HEK293 (cell line): Measurements from ENCODE around the gene ZC3H7B.

Experiments
- CTCF ChIA-PET: fragments of 350-600 bp; formaldehyde crosslinking; extraction: SDS; loops from one replicate; lab custom pipeline; 2021; ENCODE audit warnings: antibody characterized with exemption; lab: Yijun Ruan, JAX
- POLR2A ChIA-PET: fragments of 300-600 bp; formaldehyde crosslinking; extraction: SDS; loops from one replicate; lab custom pipeline; 2020; ENCODE audit warnings: antibody characterized with exemption, inconsistent platforms; lab: Yijun Ruan, JAX
- H3K27ac ChIP-seq: fragments of 200-500 bp; sonication (Bioruptor generic); 2 replicates; pipeline ENCODE4 v1.5.1; 2014; ENCODE audit warnings: low read depth, low read length, control low read depth, inconsistent platforms; ENCODE audit errors: extremely low read depth
- H3K36me3 ChIP-seq, 2 experiments: fragments of 200-500 bp in 1 of 2; sonication (Bioruptor generic) in 1 of 2; 1 replicate in 1 of 2; 2 replicates in 1 of 2; pipeline ENCODE4 v1.5.1; 2014 to 2017; ENCODE audit warnings: inconsistent platforms in 2 of 2, low read length in 2 of 2; ENCODE audit not compliant: control insufficient read depth in 2 of 2, insufficient read depth in 1 of 2
- H3K4me1 ChIP-seq: fragments of 200-500 bp; sonication (Bioruptor generic); 2 replicates; pipeline ENCODE4 v1.5.1; 2014; ENCODE audit warnings: mild to moderate bottlenecking, low read length, inconsistent platforms; ENCODE audit not compliant: control insufficient read depth, insufficient read depth
- H3K4me3 ChIP-seq: 2 replicates; pipeline ENCODE4 v1.5.1; 2011; ENCODE audit warnings: low read depth, mild to moderate bottlenecking, control low read depth, low read length, moderate library complexity
- H3K9me3 ChIP-seq: fragments of 200-500 bp; sonication (Bioruptor generic); 2 replicates; pipeline ENCODE4 v1.5.1; 2014; ENCODE audit warnings: low read depth, low read length, inconsistent platforms; ENCODE audit not compliant: control insufficient read depth, insufficient read depth
- BCL11A ChIP-seq: fragments of 450-650 bp; formaldehyde crosslinking; IDR thresholded peaks from 2 replicates; pipeline ENCODE4 v1.5.1; 2016; ENCODE audit warnings: low read depth, missing biosample characterization, missing genetic modification characterization
- EGR2 ChIP-seq: fragments of 450-650 bp; formaldehyde crosslinking; IDR thresholded peaks from 2 replicates; pipeline ENCODE4 v1.5.1; 2016; ENCODE audit warnings: low read depth, missing biosample characterization, missing genetic modification characterization
- GFI1B ChIP-seq: fragments of 450-650 bp; formaldehyde crosslinking; IDR thresholded peaks from 2 replicates; pipeline ENCODE4 v1.5.1; 2016; ENCODE audit warnings: missing biosample characterization, missing genetic modification characterization
- HOXD13 ChIP-seq: sonication (generic); formaldehyde crosslinking; IDR thresholded peaks from 2 replicates; pipeline ENCODE4 v1.8.0; 2022; ENCODE audit warnings: missing genetic modification reagents, borderline replicate concordance
- OSR2 ChIP-seq: fragments of 450-650 bp; formaldehyde crosslinking; IDR thresholded peaks from 2 replicates; pipeline ENCODE4 v1.5.1; 2016; ENCODE audit warnings: missing biosample characterization, missing genetic modification characterization
- TRIM28 ChIP-seq: IDR thresholded peaks from 2 replicates; pipeline ENCODE4 v1.6.1; 2011; ENCODE audit warnings: low read length, control low read depth, borderline replicate concordance
- ZBTB11 ChIP-seq: fragments of 450-650 bp; formaldehyde crosslinking; conservative IDR thresholded peaks from 2 replicates; pipeline ENCODE4 v1.5.1; 2016; ENCODE audit warnings: low read depth, missing biosample characterization, missing genetic modification characterization
- ZBTB20 ChIP-seq: fragments of 450-650 bp; formaldehyde crosslinking; IDR thresholded peaks from 2 replicates; pipeline ENCODE4 v1.5.1; 2016; ENCODE audit warnings: missing biosample characterization, missing genetic modification characterization
- ZNF10 ChIP-seq: fragments of 450-650 bp; formaldehyde crosslinking; IDR thresholded peaks from 2 replicates; pipeline ENCODE4 v1.5.1; 2017; ENCODE audit warnings: missing biosample characterization, missing genetic modification characterization
- ZNF26 ChIP-seq: fragments of 450-650 bp; formaldehyde crosslinking; IDR thresholded peaks from 2 replicates; pipeline ENCODE4 v1.5.1; 2016; ENCODE audit warnings: missing biosample characterization, missing genetic modification characterization
- ZNF274 ChIP-seq, 2 experiments: fragments of 200-500 bp in 1 of 2; fragments of 450-650 bp in 1 of 2; sonication (Bioruptor generic) in 1 of 2; formaldehyde crosslinking in 1 of 2; IDR thresholded peaks; 2 replicates each; pipeline versions ENCODE4 v1.5.1 to v1.6.1; 2014 to 2016; ENCODE audit warnings: borderline replicate concordance in 1 of 2, inconsistent platforms in 1 of 2, low read length in 1 of 2, missing biosample characterization in 1 of 2, missing genetic modification characterization in 1 of 2
- ZNF391 ChIP-seq: fragments of 450-650 bp; formaldehyde crosslinking; IDR thresholded peaks from 2 replicates; pipeline ENCODE4 v1.5.1; 2016; ENCODE audit warnings: low read depth, missing biosample characterization, missing genetic modification characterization, borderline replicate concordance
- ZNF530 ChIP-seq: fragments of 450-650 bp; formaldehyde crosslinking; IDR thresholded peaks from 2 replicates; pipeline ENCODE4 v1.5.1; 2016; ENCODE audit warnings: low read depth, missing biosample characterization, missing genetic modification characterization
- ZNF555 ChIP-seq: fragments of 450-650 bp; formaldehyde crosslinking; conservative IDR thresholded peaks from 2 replicates; pipeline ENCODE4 v1.5.1; 2017; ENCODE audit warnings: missing biosample characterization, mild to moderate bottlenecking, missing genetic modification characterization, inconsistent platforms
- ZNF558 ChIP-seq: fragments of 450-650 bp; formaldehyde crosslinking; IDR thresholded peaks from 2 replicates; pipeline ENCODE4 v1.5.1; 2016; ENCODE audit warnings: missing biosample characterization, missing genetic modification characterization
- ZNF621 ChIP-seq: fragments of 450-650 bp; formaldehyde crosslinking; IDR thresholded peaks from 2 replicates; pipeline ENCODE4 v1.5.1; 2017; ENCODE audit warnings: missing biosample characterization, missing genetic modification characterization
- ZNF692 ChIP-seq: fragments of 450-650 bp; formaldehyde crosslinking; IDR thresholded peaks from 2 replicates; pipeline ENCODE4 v1.5.1; 2016; ENCODE audit warnings: missing biosample characterization, missing genetic modification characterization
- ZNF747 ChIP-seq: fragments of 450-650 bp; formaldehyde crosslinking; IDR thresholded peaks from 2 replicates; pipeline ENCODE4 v1.5.1; 2016; ENCODE audit warnings: missing biosample characterization, missing genetic modification characterization
- ZNF768 ChIP-seq: fragments of 450-650 bp; formaldehyde crosslinking; IDR thresholded peaks from 2 replicates; pipeline ENCODE4 v1.5.1; 2018; ENCODE audit warnings: missing biosample characterization, mild to moderate bottlenecking, missing genetic modification characterization
- ZNF785 ChIP-seq: fragments of 450-650 bp; formaldehyde crosslinking; IDR thresholded peaks from 2 replicates; pipeline ENCODE4 v1.5.1; 2016; ENCODE audit warnings: missing biosample characterization, missing genetic modification characterization
- ZNF837 ChIP-seq: fragments of 450-650 bp; formaldehyde crosslinking; IDR thresholded peaks from 2 replicates; pipeline ENCODE4 v1.5.1; 2016; ENCODE audit warnings: missing biosample characterization, missing genetic modification characterization

Gene ZC3H7B

DNA sequence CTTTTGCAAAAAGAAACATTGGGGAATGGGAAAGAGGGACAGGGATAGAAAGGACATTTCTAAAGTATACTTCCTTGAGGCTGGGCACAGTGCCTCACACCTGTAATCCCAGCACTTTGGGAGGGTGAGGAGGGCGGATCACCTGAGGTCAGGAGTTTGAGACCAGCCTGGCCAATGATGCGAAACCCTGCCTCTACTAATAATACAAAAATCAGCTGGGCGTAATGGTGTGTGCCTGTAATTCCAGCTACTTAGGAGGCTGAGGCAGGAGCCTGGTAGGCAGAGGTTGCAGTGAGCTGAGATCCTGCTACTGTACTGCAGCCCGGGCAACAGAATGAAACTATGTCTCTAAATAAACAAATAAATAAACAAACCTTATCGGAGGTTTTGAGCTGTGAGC, 64.1 kb downstream of the ZC3H7B start:
- Histone ChIP-seq H3K27ac (no peak overlapping the region), H3K4me1 (peaks cover 11% of the 10 kb centered on the region), H3K36me3 (no peaks in the 10 kb centered on the region), H3K4me3 (no peak overlapping the region), H3K9me3 (no peaks in the 10 kb centered on the region)
- CTCF ChIA-PET, result interaction anchor here (0.9 to 1.2 kb wide), 2 partner anchors 12 to 38 kb away, joined by 3 to 4 read pairs; no protein-coding TSS in a partner anchor
- TF ChIP-seq ZBTB20 (tag by site-specific recombination) (0 out of 2 replicates have a peak, but pooled peaks have one; percentile 30), ZNF391 (tag by site-specific recombination) (no peak), OSR2 (tag by site-specific recombination) (peak; percentile 85)
- POLR2A ChIA-PET, result interaction anchor here (0.6 to 2.9 kb wide), 10 partner anchors 8 to 246 kb away, joined by 3 to 32 read pairs (median 4); partner anchors contain the start of genes RANGAP1, TEF and TOB2

GRCh38 chr22:41366323-41367029, 65.2 kb downstream of the ZC3H7B start:
- H3K36me3 ChIP-seq, result no peaks in the 10 kb centered on the region
- ChIA-PET POLR2A (interaction anchor here (0.7 to 2.9 kb wide), 14 partner anchors 9 to 255 kb away, joined by 3 to 32 read pairs (median 4); partner anchors contain the start of genes RANGAP1, TEF, XRCC6 and ZC3H7B), CTCF (interaction anchor here (0.7 to 1.2 kb wide), 4 partner anchors 10 to 80 kb away, joined by 3 to 4 read pairs (median 4); partner anchors contain the start of gene TOB2)
- no peak overlapping the region; the same call in 1 of the 2 replicates for H3K4me3 ChIP-seq
- H3K27ac ChIP-seq, result no peak overlapping the region
- TF ChIP-seq ZBTB20 (tag by site-specific recombination) (0 out of 2 replicates have a peak, but pooled peaks have one; percentile 4), ZBTB11 (tag by site-specific recombination) (no peak), ZNF10 (tag by site-specific recombination) (no peak), ZNF530 (tag by site-specific recombination) (no peak)
- H3K9me3 ChIP-seq, result no peaks in the 10 kb centered on the region
- peaks cover 11% of the 10 kb centered on the region for H3K4me1 ChIP-seq

DNA sequence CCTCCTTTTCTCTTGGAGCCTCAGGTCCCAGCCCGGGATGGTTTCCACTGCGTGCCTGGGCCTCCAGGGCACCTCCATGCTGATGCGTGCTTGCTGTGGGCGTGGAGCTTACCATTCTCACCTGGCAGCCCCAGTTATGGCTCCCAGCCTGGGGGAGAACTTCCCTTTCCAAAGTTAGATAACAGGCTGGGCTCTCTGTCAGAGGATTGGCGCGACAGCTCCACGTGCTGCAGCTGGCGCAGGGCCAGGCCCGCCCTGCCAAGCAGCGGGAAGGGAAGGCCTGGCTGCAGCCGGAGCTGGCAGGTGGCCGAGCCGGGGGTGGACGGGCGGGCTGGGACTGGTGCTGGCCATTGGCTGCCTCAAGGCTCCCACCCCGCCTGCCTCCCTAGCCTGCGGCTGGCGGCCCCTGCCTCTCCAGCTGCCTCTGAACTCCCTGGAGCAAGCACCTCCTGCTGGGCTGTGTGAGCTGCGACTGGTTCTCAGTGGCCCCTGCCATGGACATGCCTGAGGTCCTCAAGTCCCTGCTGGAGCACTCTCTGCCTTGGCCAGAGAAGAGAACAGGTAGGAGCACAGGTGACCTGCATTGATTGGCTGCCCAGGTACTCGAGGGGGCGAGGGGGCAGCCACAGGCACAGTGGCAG, 65.8 kb downstream of the ZC3H7B start:
- Histone ChIP-seq H3K4me1 (peaks cover 11% of the 10 kb centered on the region), H3K36me3 (no peaks in the 10 kb centered on the region), H3K4me3 (peak overlapping the region; percentile 12; the same call in 1 of the 2 replicates), H3K27ac (peak overlapping the region; percentile 51; the same call in 1 of the 2 replicates), H3K9me3 (no peaks in the 10 kb centered on the region)
- ChIA-PET POLR2A (interaction anchor here (0.8 to 2.9 kb wide), 15 partner anchors 9 to 254 kb away, joined by 3 to 32 read pairs (median 4); partner anchors contain the start of genes ACO2, PHF5A, RANGAP1 and TEF), CTCF (interaction anchor here (0.8 kb wide), 1 partner anchor 10 kb away, joined by 4 read pairs; no protein-coding TSS in a partner anchor)
- TF ChIP-seq HOXD13 (no peak), ZNF558 (tag by site-specific recombination) (no peak), ZNF747 (tag by site-specific recombination) (no peak), ZNF785 (tag by site-specific recombination) (no peak), GFI1B (tag by site-specific recombination) (no peak), ZNF837 (tag by site-specific recombination) (no peak), BCL11A (0 out of 2 replicates have a peak, but pooled peaks have one; percentile 40), ZNF26 (no peak), ZNF621 (tag by site-specific recombination) (no peak), ZNF768 (tag by site-specific recombination) (no peak), EGR2 (peak; percentile 93), ZNF555 (tag by site-specific recombination) (no peak), ZNF274 (IDR thresholded peaks at IDR 0.05; ENCODE audit: low read length) (no peak), ZNF274 (tag by site-specific recombination; IDR thresholded peaks at IDR 0.05; ENCODE audit: borderline replicate concordance) (no peak), TRIM28 (peak; percentile 51; the same call in 1 of the 2 replicates), ZNF692 (tag by site-specific recombination) (peak; percentile 73; the same call in 1 of the 2 replicates)
